Motor neuron (in vitro differentiated cells): ENCODE data around the gene DPH5. TPM values are rescaled to one million over a fixed set of nuclear protein-coding genes. Genes with fewer than 3 reads are reported as not detected.

Experiments
- ATAC-seq, 8 experiments: fragments of 200-7000 bp; cut with Tn5 transposase; replicated peaks in 6 of 8; 2 replicates each; pipeline ENCODE4 v1.8.0; 2021; ENCODE audit warnings: mild to moderate bottlenecking in 8 of 8, moderate library complexity in 8 of 8
- H3K27ac ChIP-seq, 2 donors: fragments of 250-450 bp; sonication (Bioruptor Pico); 2 replicates each; pipeline ENCODE4 v1.9.0; 2021; ENCODE audit warnings: antibody characterized with exemption in 2 of 2, mild to moderate bottlenecking in 2 of 2, moderate library complexity in 1 of 2
- H3K4me1 ChIP-seq, 2 donors: fragments of 250-450 bp; sonication (Bioruptor Pico); replicated peaks in 1 of 2; 2 replicates each; pipeline ENCODE4 v1.6.1; 2021; ENCODE audit warnings: antibody characterized with exemption in 2 of 2, mild to moderate bottlenecking in 2 of 2, moderate library complexity in 1 of 2
- H3K4me3 ChIP-seq, 5 donors: fragments of 250-450 bp; sonication (Bioruptor Pico); 2 replicates each; pipeline ENCODE4 v1.9.0; 2021; ENCODE audit warnings: antibody characterized with exemption in 5 of 5, mild to moderate bottlenecking in 5 of 5, moderate library complexity in 4 of 5
- WGBS, 10 experiments: fragments of 450-650 bp; shearing (Covaris generic); methylation state at CpG; one replicate each; pipeline ENCODE4 v1.0.0; 2022; 5-methylcytosine and 5-hydroxymethylcytosine counted together
- in situ Hi-C, 9 experiments: fragments of 400-800 bp; cut with MboI; loops; one replicate each; pipeline ENCODE4 v1.15.0; 2021; ENCODE audit warnings: low sequenced_read_pairs in 9 of 9, low pct_unique_long_range_greater_than_20kb in 2 of 9; ENCODE audit not compliant: unreplicated experiment in 9 of 9
- total RNA-seq, 8 experiments: library from RNA; unstranded; fragments of 300-600 nt; gene quantifications; 2 replicates each; pipeline versions ENCODE4 v1.2.3 to v1.2.4, GENCODE V29; 2022

DPH5 gene
- total RNA-seq, 8 experiments from 2014 or later, result 34.4 to 90.9 (median 60.2) TPM

- in situ Hi-C loops, result loop anchor here in 2 of 9 experiments (25.0 kb wide), 2 partner anchors 235 to 285 kb away; partner anchors contain the start of gene S1PR1 (in 1 of the 2)
- 6 to 60% (median 46%) methylated on average over 1 to 2 of the region's 2 CpGs for WGBS, 10 experiments
- Histone ChIP-seq H3K4me1 (peaks cover 3 to 14% of the 10 kb centered on the region in 2 donors), H3K4me3 (no peak overlapping the region), H3K27ac (no peak overlapping the region)
- peak in 7 of 8 experiments; percentile 47 to 85 (median 56) for ATAC-seq
Observed at GRCh38 chr1:101002551-101002950, 23.0 kb downstream of the DPH5 start.

- Histone ChIP-seq H3K4me1 (peaks cover 3 to 14% of the 10 kb centered on the region in 2 donors), H3K4me3 (no peak overlapping the region), H3K27ac (no peak overlapping the region)
- in situ Hi-C loops, result loop anchor here in 2 of 9 experiments (25.0 kb wide), 2 partner anchors 237 to 287 kb away; partner anchors contain the start of gene S1PR1 (in 1 of the 2)
- ATAC-seq, result peak in 2 of 8 experiments; percentile 61 to 70
- 62 to 100% (median 91%) methylated on average over 1 to 2 of the region's 2 CpGs for WGBS, 10 experiments
Observed at GRCh38 chr1:101000131-101000873, 25.3 kb downstream of the DPH5 start.

- 86 to 100% (median 100%) methylated on average over 1 of the region's 1 CpG; no CpG with 5 or more reads in 4 of the 10 experiments for WGBS, 10 experiments
Observed at GRCh38 chr1:100998426-100998825, 27.2 kb downstream of the DPH5 start.

GRCh38 chr1:100995198-100995988 is 30.2 kb downstream of the DPH5 start:
- WGBS, 10 experiments, result 37 to 100% (median 92%) methylated on average over 2 to 4 of the region's 4 CpGs; no CpG with 5 or more reads in 1 of the 10 experiments
- H3K4me1 ChIP-seq, result no peaks in the 10 kb centered on the region
- no peak for ATAC-seq
- H3K27ac ChIP-seq, result no peak overlapping the region
- H3K4me3 ChIP-seq, result no peak overlapping the region
- in situ Hi-C loops, result no loop called here

More at GRCh38 chr1:100998426-100998825, 27.2 kb downstream of the DPH5 start:
- no peak overlapping the region for H3K4me3 ChIP-seq
- in situ Hi-C loops, result no loop called here
- H3K27ac ChIP-seq, result no peak overlapping the region
- peaks cover 0 to 1% of the 10 kb centered on the region in 2 donors for H3K4me1 ChIP-seq
- no peak for ATAC-seq

GRCh38 chr1:100989306-100990077 is 36.1 kb downstream of the DPH5 start:
- ATAC-seq, result no peak

GRCh38 chr1:100988121-100988520 is 37.5 kb downstream of the DPH5 start:
- 71 to 100% (median 93%) methylated on average over 1 to 3 of the region's 3 CpGs; no CpG with 5 or more reads in 2 of the 10 experiments for WGBS, 10 experiments
- H3K27ac ChIP-seq, result no peak overlapping the region
- in situ Hi-C loops, result no loop called here
- ATAC-seq, result no peak
- H3K4me3 ChIP-seq, result no peak overlapping the region
- H3K4me1 ChIP-seq, result no peaks in the 10 kb centered on the region

More at GRCh38 chr1:100989306-100990077, 36.1 kb downstream of the DPH5 start:
- H3K27ac ChIP-seq, result no peak overlapping the region
- in situ Hi-C loops, result no loop called here
- H3K4me3 ChIP-seq, result no peak overlapping the region
- 40 to 100% (median 91%) methylated on average over 1 to 2 of the region's 2 CpGs; no CpG with 5 or more reads in 1 of the 10 experiments for WGBS, 10 experiments
- no peaks in the 10 kb centered on the region for H3K4me1 ChIP-seq

GRCh38 chr1:100982793-100983192 is 42.8 kb downstream of the DPH5 start:
- in situ Hi-C loops, result no loop called here
- Histone ChIP-seq H3K4me3 (no peak overlapping the region), H3K4me1 (no peaks in the 10 kb centered on the region), H3K27ac (no peak overlapping the region)
- WGBS, 10 experiments, result 98 to 100% (median 100%) methylated on average over 1 to 4 of the region's 4 CpGs
- ATAC-seq, result no peak

- ATAC-seq, result peak in 1 of 8 experiments; percentile 40
- H3K27ac ChIP-seq, result no peak overlapping the region
- no peaks in the 10 kb centered on the region for H3K4me1 ChIP-seq
- 73 to 100% (median 95%) methylated on average over 1 to 2 of the region's 2 CpGs for WGBS, 10 experiments
- no peak overlapping the region for H3K4me3 ChIP-seq
- in situ Hi-C loops, result no loop called here
Observed at GRCh38 chr1:100979631-100980030, 46.0 kb downstream of the DPH5 start.

- in situ Hi-C loops, result no loop called here
Observed at GRCh38 chr1:100976936-100977335, 48.6 kb downstream of the DPH5 start.

GRCh38 chr1:100972185-100972584 is 53.4 kb downstream of the DPH5 start:
- ATAC-seq, result no peak
- H3K4me3 ChIP-seq, result no peak overlapping the region
- in situ Hi-C loops, result no loop called here
- 0 to 100% (median 56%) methylated on average over 1 of the region's 1 CpG; no CpG with 5 or more reads in 2 of the 10 experiments for WGBS, 10 experiments
- H3K4me1 ChIP-seq, result no peaks in the 10 kb centered on the region
- H3K27ac ChIP-seq, result no peak overlapping the region

More at GRCh38 chr1:100976936-100977335, 48.6 kb downstream of the DPH5 start:
- 83 to 100% (median 93%) methylated on average over 1 of the region's 1 CpG; no CpG with 5 or more reads in 4 of the 10 experiments for WGBS, 10 experiments
- H3K4me3 ChIP-seq, result no peak overlapping the region
- no peaks in the 10 kb centered on the region for H3K4me1 ChIP-seq
- no peak overlapping the region for H3K27ac ChIP-seq
- peak in 1 of 8 experiments; percentile 36 for ATAC-seq

- no peaks in the 10 kb centered on the region for H3K4me1 ChIP-seq
- in situ Hi-C loops, result no loop called here
- no peak overlapping the region for H3K27ac ChIP-seq
- no peak overlapping the region for H3K4me3 ChIP-seq
- ATAC-seq, result no peak
- WGBS, 10 experiments, result 83 to 100% (median 97%) methylated on average over 1 of the region's 1 CpG
Observed at GRCh38 chr1:100971021-100971420, 54.6 kb downstream of the DPH5 start.

- WGBS, 10 experiments, result 63 to 100% (median 87%) methylated on average over 1 to 2 of the region's 2 CpGs
- no peak overlapping the region for H3K27ac ChIP-seq
Observed at GRCh38 chr1:100969327-100969726, 56.3 kb downstream of the DPH5 start.

More at GRCh38 chr1:100969327-100969726, 56.3 kb downstream of the DPH5 start:
- no peak for ATAC-seq
- Histone ChIP-seq H3K4me1 (no peaks in the 10 kb centered on the region), H3K4me3 (no peak overlapping the region)
- in situ Hi-C loops, result no loop called here
